ENCODE measurements around the gene NYAP2. TPM values are rescaled to one million over a fixed set of nuclear protein-coding genes. Genes with fewer than 3 reads are reported as not detected.

NYAP2 gene
- total RNA-seq, 1 experiment from 2014 or later = not detected

GRCh38 chr2:225584796-225585195 lies 185.3 kb downstream of the NYAP2 start:
- Histone ChIP-seq H3K79me2 (ENCODE audit: insufficient read depth, low read length) (no peaks in the 10 kb centered on the region), H3K9ac (ENCODE audit: low read length) (no peak overlapping the region), H3K36me3 (ENCODE audit: control insufficient read depth in 1 of 2, insufficient read depth in 2 of 2, low read length in 2 of 2) (no peaks in the 10 kb centered on the region), H3K27ac (ENCODE audit: low read depth, low read length) (no peak overlapping the region), H3K4me3 (replicated peaks in 1 of 2; ENCODE audit: low read depth in 1 of 2, low read length in 2 of 2) (no peak overlapping the region), H3K9me2 (ENCODE audit: insufficient read depth) (no peaks in the 10 kb centered on the region), H3K4me1 (ENCODE audit: control insufficient read depth in 1 of 2, insufficient read depth in 2 of 2, low read length in 2 of 2) (no peaks in the 10 kb centered on the region), H3K27me3 (ENCODE audit: insufficient read depth, low read length) (no peaks in the 10 kb centered on the region), H4K20me1 (ENCODE audit: insufficient read depth) (no peaks in the 10 kb centered on the region), H3K4me2 (ENCODE audit: low read length) (no peak overlapping the region), H3K9me3 (ENCODE audit: control insufficient read depth in 1 of 2, insufficient read depth in 1 of 2, low read depth in 1 of 2, low read length in 2 of 2) (no peaks in the 10 kb centered on the region), H2AFZ (ENCODE audit: low read depth, low read length, poor library complexity, severe bottlenecking) (no peak overlapping the region)
- TF ChIP-seq RAD21 (IDR thresholded peaks at IDR 0.05; ENCODE audit: low read depth) (peak; percentile 16; the same call in 1 of the 2 replicates), EZH2phosphoT487 (IDR thresholded peaks at IDR 0.05; ENCODE audit: borderline replicate concordance) (no peak), CEBPB (IDR thresholded peaks at IDR 0.05; ENCODE audit: low read depth) (no peak), ELF1 (IDR thresholded peaks at IDR 0.05; ENCODE audit: borderline replicate concordance, low read depth) (no peak), JUND (IDR thresholded peaks at IDR 0.05) (no peak)
- TF ChIP-seq, protein P1, sequence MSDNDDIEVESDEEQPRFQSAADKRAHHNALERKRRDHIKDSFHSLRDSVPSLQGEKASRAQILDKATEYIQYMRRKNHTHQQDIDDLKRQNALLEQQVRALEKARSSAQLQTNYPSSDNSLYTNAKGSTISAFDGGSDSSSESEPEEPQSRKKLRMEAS (IDR thresholded peaks at IDR 0.05) = no peak
- ChIA-PET POLR2A (no interaction called here), CTCF (no interaction called here), RAD21 (ENCODE audit: low non-redundant PET in 1 of 2, low total read pairs in 2 of 2, uncharacterized antibody in 2 of 2, unreplicated experiment in 2 of 2) (no interaction called here)
- ATAC-seq (peak; percentile 67), DNase-seq (ENCODE audit: low read depth, low spot score) (peak; percentile 10)
- no TSS peak for BruUV-seq (replicated peaks)
- intact Hi-C loops (cut with micrococcal nuclease) = no loop called here

GRCh38 chr2:225590932-225591331 lies 191.4 kb downstream of the NYAP2 start:
- intact Hi-C loops (cut with micrococcal nuclease) = no loop called here
- no peak overlapping the region for H3K4me3 ChIP-seq (replicated peaks in 1 of 2; ENCODE audit: low read depth in 1 of 2, low read length in 2 of 2)
- no peaks in the 10 kb centered on the region for H3K9me2 ChIP-seq (ENCODE audit: insufficient read depth)
- POLR2A ChIA-PET = no interaction called here
- H3K4me2 ChIP-seq (ENCODE audit: low read length) = no peak overlapping the region
- H3K79me2 ChIP-seq (ENCODE audit: insufficient read depth, low read length) = no peaks in the 10 kb centered on the region
- H3K4me1 ChIP-seq (ENCODE audit: control insufficient read depth in 1 of 2, insufficient read depth in 2 of 2, low read length in 2 of 2) = no peaks in the 10 kb centered on the region
- 0 out of 2 replicates have a peak, but pooled peaks have one; percentile 32 for ATAC-seq
- RAD21 ChIA-PET (ENCODE audit: low non-redundant PET in 1 of 2, low total read pairs in 2 of 2, uncharacterized antibody in 2 of 2, unreplicated experiment in 2 of 2) = no interaction called here
- H3K9me3 ChIP-seq (ENCODE audit: control insufficient read depth in 1 of 2, insufficient read depth in 1 of 2, low read depth in 1 of 2, low read length in 2 of 2) = no peaks in the 10 kb centered on the region
- no peaks in the 10 kb centered on the region for H4K20me1 ChIP-seq (ENCODE audit: insufficient read depth)
- no peak overlapping the region for H2AFZ ChIP-seq (ENCODE audit: low read depth, low read length, poor library complexity, severe bottlenecking)
- H3K27me3 ChIP-seq (ENCODE audit: insufficient read depth, low read length) = no peaks in the 10 kb centered on the region
- CTCF ChIA-PET = no interaction called here
- no TSS peak for BruUV-seq (replicated peaks)
- TF ChIP-seq SIN3A (IDR thresholded peaks at IDR 0.05; ENCODE audit: low read depth) = no peak
- TF ChIP-seq JUND (IDR thresholded peaks at IDR 0.05) = no peak
- no peak for TF ChIP-seq EZH2 (IDR thresholded peaks at IDR 0.05)
- TF ChIP-seq SRF (IDR thresholded peaks at IDR 0.05; ENCODE audit: low read depth) = no peak
- no peak for TF ChIP-seq CEBPB (IDR thresholded peaks at IDR 0.05; ENCODE audit: low read depth)
- TF ChIP-seq, protein P2, sequence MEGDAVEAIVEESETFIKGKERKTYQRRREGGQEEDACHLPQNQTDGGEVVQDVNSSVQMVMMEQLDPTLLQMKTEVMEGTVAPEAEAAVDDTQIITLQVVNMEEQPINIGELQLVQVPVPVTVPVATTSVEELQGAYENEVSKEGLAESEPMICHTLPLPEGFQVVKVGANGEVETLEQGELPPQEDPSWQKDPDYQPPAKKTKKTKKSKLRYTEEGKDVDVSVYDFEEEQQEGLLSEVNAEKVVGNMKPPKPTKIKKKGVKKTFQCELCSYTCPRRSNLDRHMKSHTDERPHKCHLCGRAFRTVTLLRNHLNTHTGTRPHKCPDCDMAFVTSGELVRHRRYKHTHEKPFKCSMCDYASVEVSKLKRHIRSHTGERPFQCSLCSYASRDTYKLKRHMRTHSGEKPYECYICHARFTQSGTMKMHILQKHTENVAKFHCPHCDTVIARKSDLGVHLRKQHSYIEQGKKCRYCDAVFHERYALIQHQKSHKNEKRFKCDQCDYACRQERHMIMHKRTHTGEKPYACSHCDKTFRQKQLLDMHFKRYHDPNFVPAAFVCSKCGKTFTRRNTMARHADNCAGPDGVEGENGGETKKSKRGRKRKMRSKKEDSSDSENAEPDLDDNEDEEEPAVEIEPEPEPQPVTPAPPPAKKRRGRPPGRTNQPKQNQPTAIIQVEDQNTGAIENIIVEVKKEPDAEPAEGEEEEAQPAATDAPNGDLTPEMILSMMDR (IDR thresholded peaks at IDR 0.05 in 2 of 3, conservative IDR thresholded peaks at IDR 0.05 in 1 of 3; ENCODE audit: borderline replicate concordance in 1 of 3, insufficient read depth in 1 of 3, low read depth in 2 of 3, low read length in 2 of 3) = no peak
- TF ChIP-seq FOSL1 (IDR thresholded peaks at IDR 0.05; ENCODE audit: low read depth) = no peak
- TF ChIP-seq, protein P3, sequence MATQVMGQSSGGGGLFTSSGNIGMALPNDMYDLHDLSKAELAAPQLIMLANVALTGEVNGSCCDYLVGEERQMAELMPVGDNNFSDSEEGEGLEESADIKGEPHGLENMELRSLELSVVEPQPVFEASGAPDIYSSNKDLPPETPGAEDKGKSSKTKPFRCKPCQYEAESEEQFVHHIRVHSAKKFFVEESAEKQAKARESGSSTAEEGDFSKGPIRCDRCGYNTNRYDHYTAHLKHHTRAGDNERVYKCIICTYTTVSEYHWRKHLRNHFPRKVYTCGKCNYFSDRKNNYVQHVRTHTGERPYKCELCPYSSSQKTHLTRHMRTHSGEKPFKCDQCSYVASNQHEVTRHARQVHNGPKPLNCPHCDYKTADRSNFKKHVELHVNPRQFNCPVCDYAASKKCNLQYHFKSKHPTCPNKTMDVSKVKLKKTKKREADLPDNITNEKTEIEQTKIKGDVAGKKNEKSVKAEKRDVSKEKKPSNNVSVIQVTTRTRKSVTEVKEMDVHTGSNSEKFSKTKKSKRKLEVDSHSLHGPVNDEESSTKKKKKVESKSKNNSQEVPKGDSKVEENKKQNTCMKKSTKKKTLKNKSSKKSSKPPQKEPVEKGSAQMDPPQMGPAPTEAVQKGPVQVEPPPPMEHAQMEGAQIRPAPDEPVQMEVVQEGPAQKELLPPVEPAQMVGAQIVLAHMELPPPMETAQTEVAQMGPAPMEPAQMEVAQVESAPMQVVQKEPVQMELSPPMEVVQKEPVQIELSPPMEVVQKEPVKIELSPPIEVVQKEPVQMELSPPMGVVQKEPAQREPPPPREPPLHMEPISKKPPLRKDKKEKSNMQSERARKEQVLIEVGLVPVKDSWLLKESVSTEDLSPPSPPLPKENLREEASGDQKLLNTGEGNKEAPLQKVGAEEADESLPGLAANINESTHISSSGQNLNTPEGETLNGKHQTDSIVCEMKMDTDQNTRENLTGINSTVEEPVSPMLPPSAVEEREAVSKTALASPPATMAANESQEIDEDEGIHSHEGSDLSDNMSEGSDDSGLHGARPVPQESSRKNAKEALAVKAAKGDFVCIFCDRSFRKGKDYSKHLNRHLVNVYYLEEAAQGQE (IDR thresholded peaks at IDR 0.05; ENCODE audit: low read depth) = no peak
- no peak for TF ChIP-seq ZFX (IDR thresholded peaks at IDR 0.05)
- TF ChIP-seq ATF3 (IDR thresholded peaks at IDR 0.05) = no peak
- no peak for TF ChIP-seq EGR1 (IDR thresholded peaks at IDR 0.05; ENCODE audit: low read depth)
- TF ChIP-seq TCF7L2 (IDR thresholded peaks at IDR 0.05; ENCODE audit: borderline replicate concordance, extremely low read depth, insufficient read depth, insufficient read length) = no peak
- TF ChIP-seq, protein P1 (IDR thresholded peaks at IDR 0.05) = no peak
- TF ChIP-seq RAD21 (IDR thresholded peaks at IDR 0.05; ENCODE audit: low read depth) = no peak
- no peak overlapping the region for H3K9ac ChIP-seq (ENCODE audit: low read length)
- H3K27ac ChIP-seq (ENCODE audit: low read depth, low read length) = no peak overlapping the region
- DNase-seq (ENCODE audit: low read depth, low spot score) = no peak
- H3K36me3 ChIP-seq (ENCODE audit: control insufficient read depth in 1 of 2, insufficient read depth in 2 of 2, low read length in 2 of 2) = no peaks in the 10 kb centered on the region

Measured in HCT116 (cell line).